Trophoblast cell (in vitro differentiated cells and primary cell): ENCODE results near the gene NANOG.

Experiments
- DNase-seq, 2 donors: peaks; one replicate each; pipeline ENCODE4 v3.0.0-alpha.2; 2016
- H2AFZ ChIP-seq: 2 replicates; pipeline ENCODE4 v1.6.1; 2013; ENCODE audit warnings: low read length, moderate library complexity, mild to moderate bottlenecking; ENCODE audit not compliant: insufficient read depth, poor library complexity
- H2AK5ac ChIP-seq: 2 replicates; pipeline ENCODE4 v1.6.1; 2013; ENCODE audit warnings: mild to moderate bottlenecking, low read length
- H2BK120ac ChIP-seq: 2 replicates; pipeline ENCODE4 v1.6.1; 2013; ENCODE audit warnings: low read length, mild to moderate bottlenecking, moderate library complexity; ENCODE audit not compliant: insufficient read depth, poor library complexity
- H2BK12ac ChIP-seq: 2 replicates; pipeline ENCODE4 v1.6.1; 2013; ENCODE audit warnings: mild to moderate bottlenecking, low read length, moderate library complexity
- H2BK5ac ChIP-seq: 2 replicates; pipeline ENCODE4 v1.6.1; 2013; ENCODE audit warnings: low read length, low read depth, moderate library complexity, mild to moderate bottlenecking; ENCODE audit not compliant: poor library complexity
- H3K14ac ChIP-seq: 2 replicates; pipeline ENCODE4 v1.6.1; 2013; ENCODE audit warnings: mild to moderate bottlenecking, low read length
- H3K18ac ChIP-seq: 2 replicates; pipeline ENCODE4 v1.6.1; 2013; ENCODE audit warnings: mild to moderate bottlenecking, low read length
- H3K23ac ChIP-seq: 2 replicates; pipeline ENCODE4 v1.6.1; 2013; ENCODE audit warnings: low read length
- H3K27ac ChIP-seq: 2 replicates; pipeline ENCODE4 v1.5.1; 2013; ENCODE audit warnings: low read depth, mild to moderate bottlenecking, inconsistent platforms, low read length, moderate library complexity
- H3K27me3 ChIP-seq: 2 replicates; pipeline ENCODE4 v1.6.1; 2013; ENCODE audit warnings: inconsistent platforms, mild to moderate bottlenecking, low read length, moderate library complexity; ENCODE audit not compliant: insufficient read depth
- H3K36me3 ChIP-seq, 2 experiments: 1 replicate in 1 of 2; 2 replicates in 1 of 2; pipeline ENCODE4 v1.6.1; 2013; ENCODE audit warnings: low read length in 2 of 2, mild to moderate bottlenecking in 2 of 2, moderate library complexity in 1 of 2; ENCODE audit not compliant: insufficient read depth in 2 of 2, control insufficient read depth in 1 of 2
- H3K4ac ChIP-seq: 2 replicates; pipeline ENCODE4 v1.6.1; 2013; ENCODE audit warnings: low read depth, mild to moderate bottlenecking, low read length, moderate library complexity
- H3K4me1 ChIP-seq, 2 experiments: 1 replicate in 1 of 2; 2 replicates in 1 of 2; pipeline ENCODE4 v1.6.1; 2013; ENCODE audit warnings: low read length in 2 of 2, mild to moderate bottlenecking in 2 of 2, moderate library complexity in 1 of 2; ENCODE audit not compliant: insufficient read depth in 2 of 2, control insufficient read depth in 1 of 2
- H3K4me2 ChIP-seq: 2 replicates; pipeline ENCODE4 v1.6.1; 2013; ENCODE audit warnings: inconsistent platforms, mild to moderate bottlenecking, low read length, moderate library complexity
- H3K4me3 ChIP-seq: 2 replicates; pipeline ENCODE4 v1.5.1; 2013; ENCODE audit warnings: mild to moderate bottlenecking, low read depth, low read length, inconsistent platforms
- H3K79me1 ChIP-seq: one replicate; pipeline ENCODE4 v1.6.1; 2013; ENCODE audit warnings: low read length
- H3K79me2 ChIP-seq: 2 replicates; pipeline ENCODE4 v1.6.1; 2013; ENCODE audit warnings: low read length, mild to moderate bottlenecking; ENCODE audit not compliant: control insufficient read depth, insufficient read depth, poor library complexity
- H3K9ac ChIP-seq: 2 replicates; pipeline ENCODE4 v1.6.1; 2013; ENCODE audit warnings: mild to moderate bottlenecking, low read length
- H3K9me3 ChIP-seq: 2 replicates; pipeline ENCODE4 v1.6.1; 2013; ENCODE audit warnings: low read depth, mild to moderate bottlenecking, control low read depth, inconsistent platforms, low read length; ENCODE audit not compliant: insufficient read depth
- H4K12ac ChIP-seq: 2 replicates; pipeline ENCODE4 v1.6.1; 2013; ENCODE audit warnings: low read depth, mild to moderate bottlenecking, low read length, moderate library complexity
- H4K8ac ChIP-seq: 2 replicates; pipeline ENCODE4 v1.6.1; 2013; ENCODE audit warnings: low read depth, mild to moderate bottlenecking, low read length, moderate library complexity
- H4K91ac ChIP-seq: one replicate; pipeline ENCODE4 v1.6.1; 2013; ENCODE audit warnings: low read depth, mild to moderate bottlenecking, low read length, moderate library complexity
- WGBS: extraction: QIAGEN DNeasy Blood & Tissue Kit; methylation state at CpG from one replicate; pipeline ENCODE4 v1.1.7; 2013; ENCODE audit warnings: missing lambda C conversion rate; ENCODE audit not compliant: insufficient read length, insufficient coverage; ENCODE audit errors: extremely low coverage; 5-methylcytosine and 5-hydroxymethylcytosine counted together

NANOG gene

GRCh38 chr12:7756993-7757392 is 32.2 kb upstream of the NANOG start:
- H3K79me1 ChIP-seq, result no peaks in the 10 kb centered on the region
- H3K79me2 ChIP-seq, result no peaks in the 10 kb centered on the region
- H3K4me1 ChIP-seq, result no peaks in the 10 kb centered on the region
- H3K36me3 ChIP-seq, result no peaks in the 10 kb centered on the region
- H3K27ac ChIP-seq, result no peak overlapping the region
- no peak overlapping the region for H3K23ac ChIP-seq
- DNase-seq, result no peak
- no peak overlapping the region for H3K4me3 ChIP-seq
- H3K27me3 ChIP-seq, result no peaks in the 10 kb centered on the region
- H4K8ac ChIP-seq, result no peak overlapping the region
- no peak overlapping the region for H3K4ac ChIP-seq
- H3K18ac ChIP-seq, result no peak overlapping the region
- no peak overlapping the region for H2AFZ ChIP-seq
- no peak overlapping the region for H2BK120ac ChIP-seq
- H3K9me3 ChIP-seq, result no peaks in the 10 kb centered on the region
- no peak overlapping the region for H3K4me2 ChIP-seq
- no peak overlapping the region for H2BK12ac ChIP-seq
- H2AK5ac ChIP-seq, result no peak overlapping the region
- no peak overlapping the region for H3K9ac ChIP-seq
- WGBS, result no CpG with 5 or more reads among the region's 2 CpGs
- no peak overlapping the region for H4K12ac ChIP-seq
- H2BK5ac ChIP-seq, result no peak overlapping the region
- no peak overlapping the region for H4K91ac ChIP-seq
- H3K14ac ChIP-seq, result no peak overlapping the region

GRCh38 chr12:7758766-7759140 is 30.4 kb upstream of the NANOG start:
- Histone ChIP-seq H2AK5ac (no peak overlapping the region), H3K36me3 (no peaks in the 10 kb centered on the region)
- no CpG with 5 or more reads among the region's 9 CpGs for WGBS

GRCh38 chr12:7769999-7770398 is 19.2 kb upstream of the NANOG start:
- no peaks in the 10 kb centered on the region for H3K27me3 ChIP-seq
- no peak overlapping the region for H3K23ac ChIP-seq
- no peak overlapping the region for H3K4ac ChIP-seq
- no peak overlapping the region for H4K12ac ChIP-seq
- no peak overlapping the region for H3K9ac ChIP-seq
- H3K9me3 ChIP-seq, result no peaks in the 10 kb centered on the region
- H2AFZ ChIP-seq, result no peak overlapping the region
- DNase-seq, result no peak
- H3K79me2 ChIP-seq, result no peaks in the 10 kb centered on the region
- no peak overlapping the region for H2BK12ac ChIP-seq
- no peak overlapping the region for H2AK5ac ChIP-seq
- H3K18ac ChIP-seq, result no peak overlapping the region
- no peak overlapping the region for H2BK120ac ChIP-seq
- no peak overlapping the region for H4K91ac ChIP-seq
- no peaks in the 10 kb centered on the region for H3K36me3 ChIP-seq
- no peak overlapping the region for H4K8ac ChIP-seq
- no peak overlapping the region for H3K4me2 ChIP-seq
- H3K4me1 ChIP-seq, result no peaks in the 10 kb centered on the region
- H3K27ac ChIP-seq, result no peak overlapping the region
- H2BK5ac ChIP-seq, result no peak overlapping the region
- no peaks in the 10 kb centered on the region for H3K79me1 ChIP-seq
- WGBS, result no CpG with 5 or more reads among the region's 3 CpGs
- H3K4me3 ChIP-seq, result no peak overlapping the region
- no peak overlapping the region for H3K14ac ChIP-seq

More at GRCh38 chr12:7758766-7759140, 30.4 kb upstream of the NANOG start:
- no peak overlapping the region for H3K27ac ChIP-seq
- no peak for DNase-seq
- no peak overlapping the region for H3K4me3 ChIP-seq
- H3K23ac ChIP-seq, result no peak overlapping the region
- H3K14ac ChIP-seq, result no peak overlapping the region
- no peak overlapping the region for H4K12ac ChIP-seq
- no peak overlapping the region for H3K9ac ChIP-seq
- H4K91ac ChIP-seq, result no peak overlapping the region
- no peak overlapping the region for H2BK12ac ChIP-seq
- no peak overlapping the region for H3K4me2 ChIP-seq
- no peaks in the 10 kb centered on the region for H3K4me1 ChIP-seq
- no peak overlapping the region for H2AFZ ChIP-seq
- no peaks in the 10 kb centered on the region for H3K79me2 ChIP-seq
- H3K79me1 ChIP-seq, result no peaks in the 10 kb centered on the region
- no peak overlapping the region for H2BK120ac ChIP-seq
- H2BK5ac ChIP-seq, result no peak overlapping the region
- H3K18ac ChIP-seq, result no peak overlapping the region
- H4K8ac ChIP-seq, result no peak overlapping the region
- no peak overlapping the region for H3K4ac ChIP-seq
- no peaks in the 10 kb centered on the region for H3K27me3 ChIP-seq
- H3K9me3 ChIP-seq, result no peaks in the 10 kb centered on the region

GRCh38 chr12:7781274-7781673 is 7.9 kb upstream of the NANOG start:
- Histone ChIP-seq H3K9ac (no peak overlapping the region), H4K8ac (no peak overlapping the region), H3K27ac (no peak overlapping the region), H2BK120ac (no peak overlapping the region), H3K14ac (no peak overlapping the region), H2AFZ (no peak overlapping the region), H3K79me2 (no peaks in the 10 kb centered on the region), H3K4me2 (no peak overlapping the region), H4K91ac (no peak overlapping the region), H3K79me1 (no peaks in the 10 kb centered on the region), H3K36me3 (no peaks in the 10 kb centered on the region), H4K12ac (no peak overlapping the region), H3K4ac (no peak overlapping the region), H3K4me3 (no peak overlapping the region), H3K23ac (no peak overlapping the region), H2BK12ac (no peak overlapping the region), H3K4me1 (no peaks in the 10 kb centered on the region), H3K18ac (no peak overlapping the region), H3K9me3 (no peaks in the 10 kb centered on the region), H3K27me3 (no peaks in the 10 kb centered on the region), H2BK5ac (no peak overlapping the region), H2AK5ac (no peak overlapping the region)
- no CpG with 5 or more reads among the region's 3 CpGs for WGBS
- DNase-seq, result no peak
